ENCODE results near the gene ACOT9. TPM values are rescaled to one million over a fixed set of nuclear protein-coding genes. Genes with fewer than 3 reads are reported as not detected.
"Not testable (repeated sequence)": the region's sequence is repeated elsewhere in the genome, so short reads cannot be mapped to it uniquely, and the experiment has no call there.

The ACOT9 gene
- polyA plus RNA-seq (ENCODE audit: insufficient read length in 10 of 10) = 10 to 100 TPM; 42.6 to 77.5 (median 59.0) TPM
- long read RNA-seq, donor 1, transcript ACOT9-201 (15 exons, 1,675 nt) = major isoform, 6 of 11 reads
- long read RNA-seq, donor 1, partial matches to known transcripts = 0 of 11 reads
- long read RNA-seq, donor 1, other reads (novel, unspliced or antisense) = 0 of 11 reads
- long read RNA-seq, donor 2, transcript ACOT9-201 (15 exons, 1,675 nt) = major isoform, 9 of 15 reads
- long read RNA-seq, donor 2, partial matches to known transcripts = 0 of 15 reads
- long read RNA-seq, donor 2, other reads (novel, unspliced or antisense) = 0 of 15 reads
- long read RNA-seq, donor 3 = 0 reads
- long read RNA-seq, donor 4, partial matches to known transcripts = 5 of 8 reads
- long read RNA-seq, donor 4, other reads (novel, unspliced or antisense) = 0 of 8 reads
- long read RNA-seq, donor 5, transcript ACOT9-201 (15 exons, 1,675 nt) = major isoform, 9 of 10 reads
- long read RNA-seq, donor 5, partial matches to known transcripts = 0 of 10 reads
- long read RNA-seq, donor 5, other reads (novel, unspliced or antisense) = 0 of 10 reads
- long read RNA-seq, donor 6, transcript ACOT9-201 (15 exons, 1,675 nt) = major isoform, 7 of 12 reads
- long read RNA-seq, donor 6, partial matches to known transcripts = 0 of 12 reads
- long read RNA-seq, donor 6, other reads (novel, unspliced or antisense) = 0 of 12 reads
- long read RNA-seq, donor 7, transcript ACOT9-204 (16 exons, 3,117 nt) = major isoform, 8 of 12 reads
- long read RNA-seq, donor 7, partial matches to known transcripts = 0 of 12 reads
- long read RNA-seq, donor 7, other reads (novel, unspliced or antisense) = 0 of 12 reads
- long read RNA-seq, donor 8, transcript ACOT9-204 (16 exons, 3,117 nt) = major isoform, 5 of 7 reads
- long read RNA-seq, donor 8, partial matches to known transcripts = 0 of 7 reads
- long read RNA-seq, donor 8, other reads (novel, unspliced or antisense) = 0 of 7 reads
- long read RNA-seq, donor 9, partial matches to known transcripts = 0 of 5 reads
- long read RNA-seq, donor 9, other reads (novel, unspliced or antisense) = 0 of 5 reads

DNA sequence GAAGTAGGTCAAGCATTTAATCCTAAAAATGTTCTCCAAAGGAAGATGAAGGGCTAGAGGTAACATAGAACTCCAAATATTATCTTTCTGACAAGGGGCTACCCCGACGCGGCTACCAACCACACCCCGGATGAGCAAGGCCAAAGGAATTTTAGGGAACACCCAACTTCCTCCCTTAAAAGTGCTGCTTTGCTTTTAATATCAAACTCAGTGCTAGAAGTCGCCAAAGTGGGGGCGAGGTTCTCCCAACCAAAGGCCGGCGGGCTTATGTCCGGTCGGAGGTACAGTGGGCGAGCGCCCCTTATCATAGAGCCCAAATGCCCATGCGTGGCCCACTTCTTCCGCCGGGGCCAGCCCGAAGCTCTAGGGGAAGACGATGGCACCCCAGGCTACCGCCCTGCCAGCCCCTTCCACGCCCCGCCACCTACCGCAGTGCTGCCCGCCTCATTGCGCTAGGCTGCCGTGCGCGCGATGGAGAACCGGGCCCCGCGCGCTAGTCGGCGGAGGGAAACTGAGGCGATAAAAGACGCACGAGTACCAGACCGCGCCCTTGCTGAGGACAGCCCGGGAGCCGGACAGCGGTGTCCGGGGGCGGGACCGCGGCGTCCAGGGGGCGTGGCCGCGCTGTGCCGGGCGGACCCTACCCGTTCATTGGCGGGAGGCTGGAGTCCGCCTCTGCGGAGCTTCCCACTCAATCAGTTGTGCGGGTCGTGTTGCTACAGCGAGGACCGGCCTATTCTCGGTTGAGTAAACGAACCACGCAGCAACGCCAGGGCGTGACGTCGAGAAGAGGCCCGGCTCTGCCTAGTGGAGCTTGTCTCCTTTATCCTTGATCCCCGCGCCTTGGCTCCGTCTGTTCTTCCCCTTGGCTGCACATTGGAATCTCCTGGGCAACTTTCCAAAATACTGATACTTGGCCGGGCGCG is at the start of gene ACOT9:
Gene ACOT9, minus strand, starts transcription at position 580 of the 926 bp plus-strand sequence. Its CDS starts 132 bp downstream, at position 448.
- DNase-seq = peak; percentile 90 to 96 (median 93)

DNA sequence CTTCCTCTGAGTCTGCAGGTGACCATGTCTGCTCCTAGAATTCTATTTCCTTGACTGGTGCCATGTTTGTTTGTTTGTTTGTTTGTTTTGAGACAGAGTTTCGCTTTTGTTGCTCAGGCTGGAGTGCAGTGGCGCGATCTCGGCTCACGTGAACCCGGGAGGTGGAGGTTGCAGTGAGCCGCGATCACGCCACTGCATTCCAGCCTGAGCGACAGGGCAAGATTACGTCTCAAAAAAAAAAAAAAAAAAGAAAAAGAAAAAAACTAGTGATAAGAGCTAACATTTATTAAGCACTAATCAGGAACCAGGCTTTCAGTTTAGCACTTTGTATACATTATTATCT is 47.0 kb upstream of the ACOT9 start:
- no peak for DNase-seq

DNA sequence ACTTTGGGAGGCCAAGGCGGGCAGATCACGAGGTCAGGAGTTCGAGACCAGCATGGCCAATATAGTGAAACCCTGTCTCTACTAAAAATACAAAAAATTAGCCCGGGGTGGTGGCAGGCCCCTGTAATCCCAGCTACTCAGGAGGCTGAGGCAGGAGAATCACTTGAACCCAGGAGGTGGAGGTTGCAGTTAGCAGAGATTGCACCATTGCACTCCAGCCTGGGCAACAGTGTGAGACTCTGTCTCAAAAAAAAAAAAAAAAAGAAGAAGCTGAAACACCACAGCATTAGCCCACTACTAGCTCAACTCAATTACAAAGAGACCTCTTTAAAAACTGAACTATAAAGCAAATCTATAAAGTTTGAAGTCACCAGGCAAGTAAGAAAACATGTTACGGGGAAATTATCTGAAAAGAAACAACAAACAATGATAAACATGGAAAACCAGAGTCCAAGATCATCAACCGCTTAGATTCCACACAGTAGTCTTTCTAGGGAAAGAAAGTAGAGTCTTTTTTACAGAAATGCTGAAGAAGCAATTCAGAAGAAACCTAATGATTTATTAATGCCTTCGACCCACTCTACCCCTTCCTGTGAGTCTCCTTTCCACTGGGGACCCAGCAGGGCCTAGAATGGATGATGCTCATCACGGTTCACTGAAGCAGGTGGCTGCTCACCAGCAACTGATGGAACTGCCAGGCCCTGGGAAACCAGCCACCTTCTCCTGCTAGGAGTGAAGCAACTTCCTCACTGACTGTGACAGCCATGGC is 46.5 kb upstream of the ACOT9 start:
- DNase-seq = no peak

DNA sequence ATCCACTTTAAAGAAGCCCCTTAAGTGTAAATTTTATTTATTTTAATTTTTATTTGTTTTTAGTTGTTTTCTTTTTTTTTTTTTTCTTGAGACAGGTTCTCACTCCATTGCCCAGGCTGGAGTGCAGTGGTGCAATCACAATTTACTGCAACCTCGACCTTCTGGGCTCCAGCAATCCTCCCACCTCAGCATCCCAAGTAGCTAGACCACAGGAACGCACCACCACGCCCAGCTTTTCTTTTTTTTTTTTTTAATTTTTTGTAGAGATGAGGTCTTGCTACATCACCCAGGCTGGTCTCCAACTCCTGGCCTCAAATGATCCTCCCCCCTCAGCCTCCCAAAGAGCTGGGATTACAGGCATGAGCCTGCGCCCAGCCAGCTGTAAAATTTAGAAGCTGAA is 45.9 kb upstream of the ACOT9 start:
- DNase-seq = no peak

DNA sequence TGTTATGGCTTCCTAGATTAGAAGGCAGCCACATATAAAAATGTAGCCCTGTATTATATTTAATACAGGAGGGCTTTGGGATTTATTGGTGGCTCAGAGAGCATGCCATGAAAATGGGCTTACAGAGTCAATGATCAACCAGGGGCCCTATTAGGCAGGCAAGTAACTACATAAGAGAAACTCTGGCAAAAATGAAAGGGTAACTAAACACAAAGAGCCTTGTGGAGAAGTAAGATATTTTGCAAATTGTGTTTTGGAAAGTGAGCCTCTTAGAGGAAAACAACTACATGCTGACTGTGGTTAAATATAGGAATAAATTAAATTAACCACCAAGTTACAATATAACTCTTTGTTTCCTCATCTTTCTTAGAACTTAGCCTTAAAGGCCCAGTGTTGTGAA is 45.4 kb upstream of the ACOT9 start:
- DNase-seq = no peak

GRCh38 chrX:23787745-23788118 is 44.7 kb upstream of the ACOT9 start:
- DNase-seq = no peak

GRCh38 chrX:23786268-23786815 is 43.3 kb upstream of the ACOT9 start:
- no peak for DNase-seq

GRCh38 chrX:23785580-23785979 is 42.5 kb upstream of the ACOT9 start:
- DNase-seq = no peak

DNA sequence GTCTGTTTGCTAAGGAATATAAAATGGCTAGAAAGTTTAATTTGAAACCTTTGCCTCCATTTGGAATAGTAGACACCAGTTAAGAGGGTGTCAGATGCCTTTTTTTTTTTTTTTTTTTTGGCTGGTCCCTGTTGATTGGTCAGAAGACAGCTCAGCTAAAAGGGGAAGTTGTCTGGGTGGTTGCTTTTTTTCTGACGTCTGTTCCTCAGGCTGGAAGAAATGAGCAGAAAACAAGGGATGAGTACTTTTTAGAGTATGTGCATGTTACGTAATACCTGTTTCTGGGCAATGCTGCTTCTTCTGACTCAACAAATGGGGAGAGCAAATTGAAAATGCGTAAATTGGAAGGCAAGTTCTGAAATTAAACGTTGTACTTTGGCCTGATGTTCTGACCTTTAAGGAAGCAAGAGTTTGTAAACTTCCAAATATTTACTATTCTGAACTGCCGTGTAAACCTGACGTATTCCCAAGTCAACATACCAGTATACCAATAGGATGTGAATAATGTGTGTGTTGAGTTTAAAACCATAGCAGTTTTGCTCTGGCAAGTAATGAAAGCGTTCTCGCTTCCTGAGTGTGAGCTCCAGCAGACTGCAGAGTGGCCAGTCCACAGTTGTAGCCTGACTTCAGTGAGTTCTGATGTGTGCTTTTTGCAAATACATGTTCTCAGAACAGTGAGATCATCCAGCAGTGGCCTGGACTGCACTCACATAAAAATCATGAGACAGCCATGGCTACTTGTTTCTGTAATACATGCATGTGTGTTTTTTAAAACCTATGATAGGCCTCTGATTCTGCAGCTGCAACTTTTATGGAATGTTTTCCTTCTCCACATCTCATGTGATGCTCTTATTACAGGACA is 41.6 kb upstream of the ACOT9 start:
- no peak for DNase-seq

GRCh38 chrX:23783589-23784469 is 40.8 kb upstream of the ACOT9 start:
- DNase-seq = peak in 1 of 3 donors; percentile 37

DNA sequence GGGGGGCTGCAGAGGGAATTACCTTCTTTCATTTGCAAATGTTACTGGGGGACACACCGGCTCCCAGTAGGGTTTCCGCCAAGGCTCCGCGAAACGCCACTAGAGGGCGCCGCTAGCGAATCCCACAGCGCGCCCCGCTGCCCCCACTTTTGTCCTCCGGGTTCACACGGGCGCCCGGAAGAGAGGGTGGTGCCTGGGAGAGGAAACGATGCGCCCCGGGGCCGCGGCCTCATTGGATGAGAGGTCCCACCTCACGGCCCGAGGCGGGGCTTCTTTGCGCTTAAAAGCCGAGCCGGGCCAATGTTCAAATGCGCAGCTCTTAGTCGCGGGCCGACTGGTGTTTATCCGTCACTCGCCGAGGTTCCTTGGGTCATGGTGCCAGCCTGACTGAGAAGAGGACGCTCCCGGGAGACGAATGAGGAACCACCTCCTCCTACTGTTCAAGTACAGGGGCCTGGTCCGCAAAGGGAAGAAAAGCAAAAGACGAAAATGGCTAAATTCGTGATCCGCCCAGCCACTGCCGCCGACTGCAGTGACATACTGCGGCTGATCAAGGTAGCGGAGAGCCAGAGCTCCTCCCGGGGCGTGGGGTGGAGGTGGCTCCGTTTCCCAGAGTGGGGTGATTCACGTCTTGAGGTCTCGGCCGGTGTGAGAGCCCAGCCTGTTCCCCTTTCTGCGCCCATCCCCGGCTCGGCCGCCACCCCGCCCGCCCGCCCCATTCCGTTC is 40.0 kb upstream of the ACOT9 start, which contains the start of gene SAT1:
Gene SAT1, plus strand, starts transcription at position 311 of the 726 bp plus-strand sequence. Its CDS starts 179 bp downstream, at position 490.
- peak; percentile 94 to 95 (median 94) for DNase-seq

DNA sequence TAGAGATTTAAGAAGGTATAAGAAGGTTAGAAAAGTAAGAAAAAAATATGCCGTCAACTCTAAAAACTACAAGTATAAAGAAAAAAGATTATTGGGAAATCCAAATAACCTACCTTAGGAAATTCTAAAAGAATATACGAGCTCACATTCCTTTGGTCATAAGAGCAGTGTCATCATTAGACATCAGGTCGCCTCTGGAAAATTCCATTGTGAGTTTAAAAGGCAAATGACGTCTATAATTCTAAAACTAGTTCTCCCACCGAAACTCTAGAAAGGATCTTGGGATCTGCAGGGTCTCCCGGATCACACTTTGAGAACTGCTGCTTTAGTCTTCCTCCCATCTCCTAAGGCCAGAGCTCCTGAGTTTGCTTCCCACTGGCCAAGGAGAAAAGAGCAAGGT is 39.4 kb upstream of the ACOT9 start:
- DNase-seq = no peak

- DNase-seq = peak in 1 of 3 donors; percentile 52
Measured at GRCh38 chrX:23779025-23779424, 35.9 kb upstream of the ACOT9 start.

- DNase-seq = no peak
Measured at GRCh38 chrX:23776363-23776762, 33.3 kb upstream of the ACOT9 start.

- no peak for DNase-seq
Measured at GRCh38 chrX:23773601-23774175, 30.6 kb upstream of the ACOT9 start.

DNA sequence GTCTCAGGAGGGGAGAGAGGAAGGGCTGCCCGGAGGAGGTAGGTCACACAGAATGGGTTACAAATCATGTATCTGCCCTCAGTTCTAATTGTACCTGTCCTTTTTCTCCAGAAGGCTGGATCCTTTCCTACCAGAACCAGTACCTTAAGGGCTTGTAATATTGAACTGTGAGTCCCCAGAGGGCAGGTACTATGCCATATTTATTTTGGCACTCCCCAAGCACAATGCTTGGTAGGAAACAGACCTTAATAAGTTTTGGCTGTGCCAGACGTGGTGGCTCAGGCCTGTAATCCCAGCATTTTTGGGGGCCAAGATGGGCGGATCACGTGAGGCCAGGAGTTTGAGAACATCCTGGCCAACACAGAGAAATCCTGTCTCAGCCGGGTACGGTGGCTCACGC is 28.0 kb upstream of the ACOT9 start:
- DNase-seq = not testable (repeated sequence)

- no peak for DNase-seq
Measured at GRCh38 chrX:23770142-23770541, 27.1 kb upstream of the ACOT9 start.

Measured in muscle of back (tissue), 13 donors.